Mucosa of rectum (tissue), 2 donors: ENCODE data around the gene DOCK10.

Experiments used
- H3K27ac ChIP-seq, 2 donors: one replicate each; pipeline ENCODE4 v1.7.0; 2013; ENCODE audit warnings: inconsistent platforms in 2 of 2, low read depth in 2 of 2, low read length in 2 of 2
- H3K27me3 ChIP-seq, 2 donors: one replicate each; pipeline ENCODE4 v1.7.0; 2013; ENCODE audit warnings: low read length in 2 of 2; ENCODE audit not compliant: control insufficient read depth in 2 of 2, insufficient read depth in 2 of 2
- H3K36me3 ChIP-seq, 2 donors: one replicate each; pipeline ENCODE4 v1.7.0; 2013; ENCODE audit warnings: low read length in 2 of 2; ENCODE audit not compliant: control insufficient read depth in 2 of 2, insufficient read depth in 2 of 2
- H3K4me1 ChIP-seq, 2 donors: one replicate each; pipeline ENCODE4 v1.7.0; 2013; ENCODE audit warnings: low read length in 2 of 2, mild to moderate bottlenecking in 1 of 2; ENCODE audit not compliant: control insufficient read depth in 2 of 2, insufficient read depth in 2 of 2
- H3K4me3 ChIP-seq, 2 donors: one replicate each; pipeline ENCODE4 v1.7.0; 2013; ENCODE audit warnings: low read length in 2 of 2
- H3K9ac ChIP-seq, 2 donors: one replicate each; pipeline ENCODE4 v1.7.0; 2013; ENCODE audit warnings: low read length in 2 of 2, low read depth in 1 of 2, mild to moderate bottlenecking in 1 of 2
- H3K9me3 ChIP-seq, 2 donors: one replicate each; pipeline ENCODE4 v1.7.0; 2013; ENCODE audit warnings: low read length in 2 of 2; ENCODE audit not compliant: control insufficient read depth in 2 of 2
- donor health status: healthy.
- donor health status: Normal muscosa, but diverticular disease.

DOCK10 gene

DNA sequence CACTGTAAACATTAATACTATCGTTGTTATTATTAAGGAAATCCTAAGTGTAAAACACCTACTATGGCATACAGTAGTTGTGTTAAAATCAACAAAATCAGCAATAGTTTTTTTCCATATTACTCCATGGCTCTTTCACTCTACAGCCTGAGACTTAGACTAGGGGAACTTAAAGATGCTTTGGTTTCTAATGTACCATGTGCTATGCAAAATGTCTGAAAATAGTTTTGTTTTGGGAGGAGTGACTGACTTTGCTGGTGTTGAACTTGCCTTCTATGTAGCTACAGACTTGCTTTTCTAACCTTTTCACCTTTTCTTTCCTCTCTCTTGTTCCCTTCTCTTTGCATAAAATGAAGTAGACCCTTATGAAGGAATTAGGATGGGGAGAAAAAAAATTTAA, 167.1 kb downstream of the DOCK10 start:
- no peak overlapping the region for H3K9ac ChIP-seq
- H3K4me3 ChIP-seq, result no peak overlapping the region
- H3K27me3 ChIP-seq, result no peaks in the 10 kb centered on the region
- H3K4me1 ChIP-seq, result no peaks in the 10 kb centered on the region
- no peaks in the 10 kb centered on the region for H3K9me3 ChIP-seq
- peaks cover 6 to 18% of the 10 kb centered on the region in 2 donors for H3K36me3 ChIP-seq
- no peak overlapping the region for H3K27ac ChIP-seq

GRCh38 chr2:224871813-224872212, 170.5 kb downstream of the DOCK10 start:
- no peak overlapping the region for H3K4me3 ChIP-seq
- H3K36me3 ChIP-seq, result peaks cover 6 to 18% of the 10 kb centered on the region in 2 donors
- no peaks in the 10 kb centered on the region for H3K9me3 ChIP-seq
- H3K4me1 ChIP-seq, result no peaks in the 10 kb centered on the region
- no peak overlapping the region for H3K9ac ChIP-seq
- no peaks in the 10 kb centered on the region for H3K27me3 ChIP-seq
- no peak overlapping the region for H3K27ac ChIP-seq

- Histone ChIP-seq H3K27ac (no peak overlapping the region), H3K4me1 (no peaks in the 10 kb centered on the region), H3K9me3 (no peaks in the 10 kb centered on the region), H3K27me3 (no peaks in the 10 kb centered on the region), H3K9ac (no peak overlapping the region), H3K4me3 (no peak overlapping the region), H3K36me3 (peaks cover 3 to 15% of the 10 kb centered on the region in 2 donors)
Measured at GRCh38 chr2:224870341-224870740, 171.9 kb downstream of the DOCK10 start.

GRCh38 chr2:224869601-224870233, 172.6 kb downstream of the DOCK10 start:
- Histone ChIP-seq H3K27ac (no peak overlapping the region), H3K9ac (no peak overlapping the region), H3K4me1 (no peaks in the 10 kb centered on the region), H3K9me3 (no peaks in the 10 kb centered on the region), H3K27me3 (no peaks in the 10 kb centered on the region), H3K36me3 (peaks cover 3 to 16% of the 10 kb centered on the region in 2 donors), H3K4me3 (no peak overlapping the region)

GRCh38 chr2:224865016-224865415, 177.3 kb downstream of the DOCK10 start:
- H3K36me3 ChIP-seq, result peaks cover 0 to 7% of the 10 kb centered on the region in 2 donors
- no peak overlapping the region for H3K27ac ChIP-seq

GRCh38 chr2:224861266-224861665, 181.0 kb downstream of the DOCK10 start:
- H3K4me3 ChIP-seq, result no peak overlapping the region
- H3K27me3 ChIP-seq, result no peaks in the 10 kb centered on the region
- H3K9me3 ChIP-seq, result no peaks in the 10 kb centered on the region
- H3K36me3 ChIP-seq, result peaks cover 0 to 7% of the 10 kb centered on the region in 2 donors
- no peak overlapping the region for H3K9ac ChIP-seq
- H3K27ac ChIP-seq, result no peak overlapping the region
- H3K4me1 ChIP-seq, result no peaks in the 10 kb centered on the region

More at GRCh38 chr2:224865016-224865415, 177.3 kb downstream of the DOCK10 start:
- H3K9me3 ChIP-seq, result no peaks in the 10 kb centered on the region
- H3K27me3 ChIP-seq, result no peaks in the 10 kb centered on the region
- H3K4me3 ChIP-seq, result no peak overlapping the region
- no peaks in the 10 kb centered on the region for H3K4me1 ChIP-seq
- no peak overlapping the region for H3K9ac ChIP-seq

DNA sequence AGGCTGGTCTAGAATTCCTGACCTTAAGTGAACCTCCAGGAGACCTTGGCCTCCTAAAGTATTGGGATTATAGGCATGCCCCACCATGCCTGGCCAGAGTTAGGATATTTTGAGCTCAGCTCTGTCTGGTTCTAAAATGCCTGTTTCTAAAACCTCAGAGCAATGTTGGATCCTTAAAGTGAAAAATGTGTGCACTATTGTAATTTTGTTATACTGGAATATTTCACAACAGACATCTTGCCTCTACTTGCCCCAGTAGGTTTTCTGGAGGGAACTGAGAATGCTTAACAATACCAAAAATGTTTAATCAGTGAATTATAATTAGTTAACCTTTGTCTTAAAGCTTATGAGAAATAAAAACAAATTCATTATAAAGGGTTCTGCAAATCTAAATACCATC, 181.5 kb downstream of the DOCK10 start:
- no peaks in the 10 kb centered on the region for H3K9me3 ChIP-seq
- H3K27me3 ChIP-seq, result no peaks in the 10 kb centered on the region
- no peak overlapping the region for H3K9ac ChIP-seq
- no peak overlapping the region for H3K27ac ChIP-seq
- H3K4me1 ChIP-seq, result no peaks in the 10 kb centered on the region
- peaks cover 0 to 7% of the 10 kb centered on the region in 2 donors for H3K36me3 ChIP-seq
- H3K4me3 ChIP-seq, result no peak overlapping the region

DNA sequence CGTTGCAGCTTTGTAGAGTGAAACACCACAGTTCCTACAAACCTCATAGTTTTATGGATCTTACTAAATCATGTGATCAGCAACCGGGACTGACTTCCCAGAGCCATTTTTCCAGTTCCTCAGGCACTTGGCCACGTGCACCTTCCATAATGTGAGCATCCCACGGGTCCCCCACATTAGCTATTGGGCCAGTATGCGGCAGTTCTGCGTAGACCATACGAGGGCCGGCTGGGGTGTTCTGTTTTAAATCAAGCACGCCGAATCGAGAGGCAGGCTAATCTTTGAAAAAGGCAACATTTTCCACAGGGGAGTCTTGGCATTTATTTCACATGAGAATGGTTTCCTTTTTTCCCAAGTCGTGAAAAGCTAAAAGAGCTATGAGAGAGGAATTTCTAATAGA, 190.5 kb downstream of the DOCK10 start:
- Histone ChIP-seq H3K27me3 (no peaks in the 10 kb centered on the region), H3K9me3 (no peaks in the 10 kb centered on the region), H3K4me1 (no peaks in the 10 kb centered on the region), H3K4me3 (no peak overlapping the region), H3K27ac (no peak overlapping the region), H3K9ac (no peak overlapping the region), H3K36me3 (peaks cover 6 to 15% of the 10 kb centered on the region in 2 donors)

GRCh38 chr2:224850081-224850480, 192.2 kb downstream of the DOCK10 start:
- H3K4me1 ChIP-seq, result no peaks in the 10 kb centered on the region
- no peaks in the 10 kb centered on the region for H3K9me3 ChIP-seq
- no peak overlapping the region for H3K27ac ChIP-seq
- no peak overlapping the region for H3K4me3 ChIP-seq
- peaks cover 6 to 15% of the 10 kb centered on the region in 2 donors for H3K36me3 ChIP-seq
- no peaks in the 10 kb centered on the region for H3K27me3 ChIP-seq
- H3K9ac ChIP-seq, result no peak overlapping the region

DNA sequence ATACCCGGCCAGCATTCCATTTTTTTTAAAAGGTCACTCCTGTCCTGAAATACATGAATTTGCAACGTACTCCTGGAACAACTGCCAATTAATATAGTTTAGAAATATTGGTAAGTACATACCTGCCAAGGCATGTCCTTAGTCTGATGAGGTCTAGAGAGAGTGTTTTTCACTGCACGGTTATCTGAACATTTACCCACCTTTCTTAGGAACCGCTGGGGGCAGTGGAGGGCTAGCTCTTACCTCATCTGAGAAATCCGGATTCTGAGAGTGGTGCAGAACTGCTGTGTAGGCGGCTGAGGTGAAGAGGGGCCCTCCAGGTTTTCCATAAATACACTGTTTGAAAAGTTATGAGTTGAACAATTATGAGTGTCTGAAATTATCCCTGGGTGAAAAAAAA, 193.0 kb downstream of the DOCK10 start:
- Histone ChIP-seq H3K4me3 (no peak overlapping the region), H3K27ac (no peak overlapping the region), H3K27me3 (no peaks in the 10 kb centered on the region), H3K4me1 (no peaks in the 10 kb centered on the region), H3K9ac (no peak overlapping the region), H3K9me3 (no peaks in the 10 kb centered on the region), H3K36me3 (peaks cover 14 to 22% of the 10 kb centered on the region in 2 donors)
